ENCODE data around the gene FAM120B.
"Not testable (repeated sequence)": the region's sequence is repeated elsewhere in the genome, so short reads cannot be mapped to it uniquely, and the experiment has no call there.

FAM120B gene

GRCh38 chr6:170305805-170306323, 694 bp upstream of the FAM120B start:
- no peak for DNase-seq

- DNase-seq: no peak
These were observed 555 bp downstream of the FAM120B start for GRCh38 chr6:170307080-170307545.

GRCh38 chr6:170308761-170309160, 2.2 kb downstream of the FAM120B start:
- no peak for DNase-seq

GRCh38 chr6:170311696-170312095, 5.1 kb downstream of the FAM120B start:
- no peak for DNase-seq

- DNase-seq: no peak
These were observed 6.3 kb downstream of the FAM120B start for GRCh38 chr6:170312876-170313275.

- no peak for DNase-seq
These were observed 7.2 kb downstream of the FAM120B start for GRCh38 chr6:170313716-170314295.

- no peak for DNase-seq
These were observed 8.4 kb downstream of the FAM120B start for GRCh38 chr6:170314983-170315382.

GRCh38 chr6:170316071-170316470, 9.5 kb downstream of the FAM120B start:
- DNase-seq: no peak

- DNase-seq: no peak
These were observed 10.5 kb downstream of the FAM120B start for GRCh38 chr6:170317076-170317475.

- no peak for DNase-seq
These were observed 11.2 kb downstream of the FAM120B start for GRCh38 chr6:170317718-170318117.

- DNase-seq: no peak
These were observed 22.8 kb downstream of the FAM120B start for GRCh38 chr6:170329321-170329720.

GRCh38 chr6:170335199-170335598, 28.6 kb downstream of the FAM120B start:
- DNase-seq: not testable (repeated sequence)

GRCh38 chr6:170344631-170345576, 38.3 kb downstream of the FAM120B start:
- DNase-seq: peak; percentile 3

- no peak for DNase-seq
These were observed 39.1 kb downstream of the FAM120B start for GRCh38 chr6:170345662-170346061.

- DNase-seq: no peak
These were observed 40.1 kb downstream of the FAM120B start for GRCh38 chr6:170346649-170347048.

- DNase-seq: no peak
These were observed 40.5 kb downstream of the FAM120B start for GRCh38 chr6:170347091-170347490.

GRCh38 chr6:170347975-170348374, 41.4 kb downstream of the FAM120B start:
- DNase-seq: no peak

GRCh38 chr6:170351456-170351855, 44.9 kb downstream of the FAM120B start:
- not testable (repeated sequence) for DNase-seq

- not testable (repeated sequence) for DNase-seq
These were observed 48.6 kb downstream of the FAM120B start for GRCh38 chr6:170355190-170355589.

GRCh38 chr6:170355661-170356060, 49.1 kb downstream of the FAM120B start:
- DNase-seq: no peak

GRCh38 chr6:170357812-170358211, 51.3 kb downstream of the FAM120B start:
- DNase-seq: no peak

- no peak for DNase-seq
These were observed 51.9 kb downstream of the FAM120B start for GRCh38 chr6:170358496-170358895.

GRCh38 chr6:170360476-170360875, 53.9 kb downstream of the FAM120B start:
- DNase-seq: no peak

- no peak for DNase-seq
These were observed 54.8 kb downstream of the FAM120B start for GRCh38 chr6:170361335-170361734.
